ENCODE results near the gene IDH1.
"Not testable (repeated sequence)": the region's sequence is repeated elsewhere in the genome, so short reads cannot be mapped to it uniquely, and the experiment has no call there.

The IDH1 gene

DNA sequence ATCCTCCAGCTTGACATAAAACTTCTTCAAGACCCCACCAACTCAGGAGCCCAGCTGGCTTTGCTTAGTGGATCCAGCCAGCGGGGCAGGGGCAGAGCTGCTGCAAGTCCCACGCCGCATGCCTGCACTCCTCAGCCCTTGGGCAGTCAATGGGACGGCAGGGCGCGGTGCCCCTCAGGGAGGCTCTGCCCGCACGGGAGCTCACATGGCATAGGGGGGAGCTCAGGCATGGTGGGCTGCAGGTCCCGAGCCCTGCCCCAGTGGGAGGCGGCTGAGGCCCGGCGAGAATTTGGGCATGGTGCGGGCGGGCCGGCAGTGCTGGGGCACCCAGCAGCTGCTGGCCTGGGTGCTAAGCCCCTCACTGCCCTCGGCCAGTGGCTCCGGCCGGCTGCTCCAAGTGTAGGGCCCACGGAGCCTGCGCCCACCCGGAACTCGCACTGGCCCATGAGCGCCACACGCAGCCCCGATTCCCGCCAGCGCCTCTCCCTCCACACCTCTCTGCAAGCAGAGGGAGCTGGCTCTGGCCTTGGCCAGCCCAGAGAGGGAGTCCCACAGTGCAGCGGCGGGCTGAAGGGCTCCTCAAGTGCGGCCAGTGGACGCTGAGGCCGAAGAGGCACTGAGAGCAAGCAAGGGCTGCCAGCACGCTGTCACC, 27.2 kb downstream of the IDH1 start:
- Histone ChIP-seq H3K4me3 (ENCODE audit: low read depth, low read length) (no peak overlapping the region), H3K36me3 (ENCODE audit: control insufficient read depth, insufficient read depth, low read length) (no peaks in the 10 kb centered on the region), H3K4me1 (no peaks in the 10 kb centered on the region), H3K27me3 (ENCODE audit: control insufficient read depth, insufficient read depth, low read length) (no peaks in the 10 kb centered on the region), H3K79me2 (no peaks in the 10 kb centered on the region), H2AFZ (no peak overlapping the region), H3K9me3 (ENCODE audit: control insufficient read depth, low read length) (no peaks in the 10 kb centered on the region), H3K9ac (no peak overlapping the region), H3K4me2 (ENCODE audit: low read length) (no peak overlapping the region), H3K27ac (no peak overlapping the region)
- TF ChIP-seq, protein P1, sequence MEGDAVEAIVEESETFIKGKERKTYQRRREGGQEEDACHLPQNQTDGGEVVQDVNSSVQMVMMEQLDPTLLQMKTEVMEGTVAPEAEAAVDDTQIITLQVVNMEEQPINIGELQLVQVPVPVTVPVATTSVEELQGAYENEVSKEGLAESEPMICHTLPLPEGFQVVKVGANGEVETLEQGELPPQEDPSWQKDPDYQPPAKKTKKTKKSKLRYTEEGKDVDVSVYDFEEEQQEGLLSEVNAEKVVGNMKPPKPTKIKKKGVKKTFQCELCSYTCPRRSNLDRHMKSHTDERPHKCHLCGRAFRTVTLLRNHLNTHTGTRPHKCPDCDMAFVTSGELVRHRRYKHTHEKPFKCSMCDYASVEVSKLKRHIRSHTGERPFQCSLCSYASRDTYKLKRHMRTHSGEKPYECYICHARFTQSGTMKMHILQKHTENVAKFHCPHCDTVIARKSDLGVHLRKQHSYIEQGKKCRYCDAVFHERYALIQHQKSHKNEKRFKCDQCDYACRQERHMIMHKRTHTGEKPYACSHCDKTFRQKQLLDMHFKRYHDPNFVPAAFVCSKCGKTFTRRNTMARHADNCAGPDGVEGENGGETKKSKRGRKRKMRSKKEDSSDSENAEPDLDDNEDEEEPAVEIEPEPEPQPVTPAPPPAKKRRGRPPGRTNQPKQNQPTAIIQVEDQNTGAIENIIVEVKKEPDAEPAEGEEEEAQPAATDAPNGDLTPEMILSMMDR (IDR thresholded peaks at IDR 0.05), result no peak

DNA sequence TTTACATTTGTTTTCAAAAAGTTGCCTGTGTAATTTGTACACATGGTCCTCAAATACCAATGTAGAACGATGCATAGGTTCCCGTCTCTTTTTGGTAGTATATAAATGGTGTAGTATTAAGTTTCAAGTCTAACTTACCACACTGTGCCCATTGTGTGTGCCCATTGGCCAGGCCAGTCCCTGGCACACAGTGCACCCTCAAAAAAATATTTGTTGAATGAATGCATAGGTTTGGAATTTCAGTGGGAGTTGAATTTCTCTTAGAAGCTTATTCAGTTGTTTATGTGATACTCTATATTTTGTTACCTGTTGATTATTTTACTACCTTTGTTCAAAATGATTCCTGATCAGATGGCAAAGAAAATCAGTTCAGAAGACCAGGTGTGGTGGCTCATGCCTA, 30.1 kb downstream of the IDH1 start:
- no peaks in the 10 kb centered on the region for H3K36me3 ChIP-seq (ENCODE audit: control insufficient read depth, insufficient read depth, low read length)
- TF ChIP-seq, protein P1 (IDR thresholded peaks at IDR 0.05), result no peak

DNA sequence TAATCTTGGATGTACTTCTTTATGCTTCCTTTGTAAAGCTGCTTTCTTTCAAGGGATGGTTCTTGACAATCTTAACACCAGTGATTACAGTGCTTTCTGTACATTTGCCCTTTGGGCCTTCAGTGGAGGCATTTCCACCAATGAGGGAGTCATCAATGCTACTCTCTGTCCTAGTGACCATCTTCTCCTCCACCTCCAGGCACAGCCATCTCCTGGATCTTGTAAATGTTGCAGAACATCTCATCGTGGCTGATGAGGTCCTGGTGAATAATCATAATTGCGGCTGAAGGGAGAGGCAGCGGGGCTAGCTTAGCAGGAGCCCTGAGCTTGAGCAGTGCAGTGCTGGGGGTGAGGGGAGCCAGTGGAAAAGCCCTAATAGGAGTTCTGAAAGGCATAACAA, 32.5 kb downstream of the IDH1 start:
- H3K27me3 ChIP-seq (ENCODE audit: control insufficient read depth, insufficient read depth, low read length), result no peaks in the 10 kb centered on the region
- no peaks in the 10 kb centered on the region for H3K4me1 ChIP-seq
- H3K79me2 ChIP-seq, result no peaks in the 10 kb centered on the region
- H3K9me3 ChIP-seq (ENCODE audit: control insufficient read depth, low read length), result no peaks in the 10 kb centered on the region
- no peak overlapping the region for H2AFZ ChIP-seq
- no peak overlapping the region for H3K4me2 ChIP-seq (ENCODE audit: low read length)
- H3K36me3 ChIP-seq (ENCODE audit: control insufficient read depth, insufficient read depth, low read length), result no peaks in the 10 kb centered on the region
- no peak overlapping the region for H3K27ac ChIP-seq
- no peak overlapping the region for H3K9ac ChIP-seq
- H3K4me3 ChIP-seq (ENCODE audit: low read depth, low read length), result no peak overlapping the region
- TF ChIP-seq, protein P1 (IDR thresholded peaks at IDR 0.05), result no peak

More for the DNA sequence above, 30.1 kb downstream of the IDH1 start:
- Histone ChIP-seq H3K4me2 (ENCODE audit: low read length) (no peak overlapping the region), H3K4me1 (no peaks in the 10 kb centered on the region), H3K9me3 (ENCODE audit: control insufficient read depth, low read length) (no peaks in the 10 kb centered on the region), H3K27ac (no peak overlapping the region), H3K27me3 (ENCODE audit: control insufficient read depth, insufficient read depth, low read length) (no peaks in the 10 kb centered on the region), H3K79me2 (no peaks in the 10 kb centered on the region), H3K4me3 (ENCODE audit: low read depth, low read length) (no peak overlapping the region), H3K9ac (no peak overlapping the region), H2AFZ (no peak overlapping the region)

DNA sequence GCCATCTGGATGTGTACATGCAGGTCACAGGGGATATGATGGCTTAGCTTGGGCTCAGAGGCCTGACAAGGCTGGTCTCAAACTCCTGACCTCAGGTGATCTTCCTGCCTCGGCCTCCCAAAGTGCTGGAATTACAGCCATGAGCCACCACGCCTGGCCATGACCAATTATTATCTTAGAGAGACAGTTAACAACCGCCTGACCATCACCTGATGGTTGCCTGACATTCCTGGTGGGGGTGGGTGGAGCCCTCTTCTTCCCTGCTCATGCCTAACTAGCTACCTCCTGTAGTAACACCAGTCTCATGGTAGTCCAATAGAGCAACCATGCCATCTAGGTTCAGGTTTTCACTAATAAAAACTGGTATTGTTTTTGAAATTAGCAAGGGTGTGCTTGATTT, 33.0 kb downstream of the IDH1 start:
- H3K9ac ChIP-seq; H3K36me3 ChIP-seq (ENCODE audit: control insufficient read depth, insufficient read depth, low read length); H3K27me3 ChIP-seq (ENCODE audit: control insufficient read depth, insufficient read depth, low read length); H3K4me3 ChIP-seq (ENCODE audit: low read depth, low read length); H2AFZ ChIP-seq; H3K9me3 ChIP-seq (ENCODE audit: control insufficient read depth, low read length); H3K27ac ChIP-seq; H3K4me2 ChIP-seq (ENCODE audit: low read length); H3K4me1 ChIP-seq; H3K79me2 ChIP-seq: not testable (repeated sequence)

DNA sequence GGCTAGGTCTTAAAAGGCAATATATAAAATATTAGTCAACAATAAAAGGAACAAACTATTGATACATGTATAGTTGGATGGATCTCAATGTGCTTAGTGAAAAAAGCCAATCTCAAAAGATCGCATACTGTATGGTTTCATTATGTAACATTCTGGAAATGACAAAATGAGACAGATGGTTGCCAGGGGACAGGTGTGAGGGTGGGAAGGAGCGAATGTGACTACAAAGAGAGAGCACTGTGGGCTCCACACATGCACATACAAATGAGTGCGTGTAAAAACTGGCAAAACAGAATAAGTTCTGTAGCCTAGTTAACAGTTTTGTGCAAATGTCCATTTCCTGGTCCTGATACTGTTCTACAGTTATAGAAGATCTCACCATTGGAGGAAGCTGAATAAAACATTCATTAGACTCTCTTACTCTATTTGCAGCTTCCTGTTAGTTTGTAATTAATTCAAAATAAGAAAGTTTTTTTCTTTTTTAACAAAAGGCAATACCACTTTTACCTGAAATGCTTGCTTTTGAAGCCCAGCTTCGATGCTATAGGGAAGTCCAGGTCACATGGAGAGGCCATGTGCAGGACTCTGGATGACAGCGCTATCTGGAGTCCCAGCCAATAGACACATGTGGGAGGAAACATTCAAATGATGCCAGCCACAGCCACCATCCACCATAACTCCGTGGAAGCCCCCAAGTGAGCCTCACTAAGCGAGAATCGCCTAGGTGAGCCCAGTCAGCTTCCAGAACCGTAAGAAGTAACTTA, 44.0 kb downstream of the IDH1 start:
- no peak overlapping the region for H3K4me3 ChIP-seq (ENCODE audit: low read depth, low read length)
- TF ChIP-seq, protein P1 (IDR thresholded peaks at IDR 0.05), result no peak
- H3K4me1 ChIP-seq, result no peaks in the 10 kb centered on the region
- no peak overlapping the region for H3K9ac ChIP-seq
- no peak overlapping the region for H3K4me2 ChIP-seq (ENCODE audit: low read length)
- no peaks in the 10 kb centered on the region for H3K36me3 ChIP-seq (ENCODE audit: control insufficient read depth, insufficient read depth, low read length)
- H3K27me3 ChIP-seq (ENCODE audit: control insufficient read depth, insufficient read depth, low read length), result no peaks in the 10 kb centered on the region
- no peak overlapping the region for H2AFZ ChIP-seq
- no peaks in the 10 kb centered on the region for H3K9me3 ChIP-seq (ENCODE audit: control insufficient read depth, low read length)
- no peak overlapping the region for H3K27ac ChIP-seq
- H3K79me2 ChIP-seq, result no peaks in the 10 kb centered on the region
